Stimulated activated CD4-positive, alpha-beta T cell treated with anti-CD3 and anti-CD28 coated beads, TNF-alpha, amount 100 ng/mL, for 24 hours (primary cell): Measurements from ENCODE around the gene ARHGAP26.

Experiments
- DNase-seq, 3 experiments: peaks; one replicate each; pipeline ENCODE4 v3.0.0-alpha.2; 2020; ENCODE audit warnings: low read depth in 3 of 3

ARHGAP26 gene

DNA sequence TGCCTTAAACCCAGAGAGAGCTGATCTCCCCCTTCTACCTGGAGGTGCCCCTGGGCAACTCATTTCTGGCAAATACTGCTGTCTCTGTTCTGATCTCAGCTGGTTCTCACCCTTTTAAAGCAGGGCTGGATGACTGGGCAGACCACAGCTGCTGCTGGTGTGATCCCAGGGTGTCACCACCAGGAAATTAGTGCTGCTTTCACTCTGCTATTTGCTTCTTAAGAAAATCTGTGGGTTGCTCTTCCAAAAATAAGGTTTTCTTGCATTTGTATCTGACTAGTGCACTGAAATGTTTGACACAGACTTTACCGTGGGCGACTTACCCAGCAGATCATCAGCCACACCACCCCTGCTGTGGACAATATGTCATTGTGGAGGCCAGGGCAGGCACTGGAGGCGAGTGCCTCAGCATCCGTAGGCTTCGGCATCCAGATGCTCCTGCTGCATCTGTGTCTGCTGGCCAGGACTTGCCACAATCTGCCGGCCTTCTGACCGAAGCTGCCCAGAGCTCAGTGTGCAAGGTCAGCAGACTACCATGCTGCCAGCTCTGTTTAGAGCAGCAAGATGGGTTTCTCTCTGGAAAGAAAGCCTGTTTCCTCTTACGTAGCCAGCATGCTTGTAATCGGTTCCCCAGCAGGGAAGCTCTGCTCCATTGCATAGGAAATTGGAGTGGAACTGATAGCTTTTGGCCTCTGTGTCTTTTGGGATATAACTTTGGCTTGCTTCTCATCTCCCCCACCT is 13.6 kb downstream of the ARHGAP26 start:
- DNase-seq = peak in 2 of 3 experiments; percentile 24 to 57

DNA sequence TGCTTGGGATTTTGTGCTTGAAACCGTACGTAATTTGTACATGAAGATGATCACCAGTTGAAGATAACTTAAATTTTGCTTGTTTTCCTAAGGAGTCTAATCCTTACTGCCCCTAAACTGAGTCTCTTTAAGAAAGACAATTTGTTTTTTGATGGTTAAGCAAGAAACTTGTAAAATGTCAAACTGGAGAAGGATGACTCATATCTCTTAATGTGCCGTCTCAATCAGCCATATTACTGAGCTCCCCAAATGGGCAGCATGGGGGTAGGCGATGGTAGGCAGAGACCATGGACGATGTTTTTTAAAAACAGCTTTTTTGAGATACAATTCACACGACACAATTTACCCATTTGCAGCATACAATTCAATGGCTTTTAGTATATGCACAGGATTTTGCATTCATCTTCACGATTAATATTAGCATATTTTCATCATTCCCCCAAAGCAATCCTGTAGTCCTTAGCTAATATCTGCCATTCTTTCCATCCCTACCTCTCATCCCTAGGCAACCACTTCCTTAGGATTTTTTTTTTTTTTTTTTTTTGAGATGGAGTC is 14.3 kb downstream of the ARHGAP26 start:
- no peak for DNase-seq

- DNase-seq = no peak
These were observed 15.0 kb downstream of the ARHGAP26 start for GRCh38 chr5:142785206-142785605.

DNA sequence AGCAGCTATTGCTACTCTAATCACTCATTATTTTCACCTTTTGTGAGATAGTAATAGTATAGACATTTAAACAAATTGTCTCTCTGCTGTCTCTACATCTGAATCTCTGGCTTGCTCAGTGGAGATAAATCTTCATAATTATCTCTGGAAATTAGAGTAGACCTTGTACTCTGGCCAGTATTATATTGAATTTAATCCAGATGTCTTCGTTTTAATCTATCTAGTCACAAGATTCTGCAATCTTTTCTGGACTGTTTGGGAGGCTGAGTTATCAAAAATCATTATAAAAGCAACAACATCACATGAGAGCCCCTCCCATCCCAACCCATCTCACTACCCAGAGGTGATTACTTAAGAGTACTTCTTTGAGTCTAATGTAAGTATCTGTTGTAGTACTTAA is 19.0 kb downstream of the ARHGAP26 start:
- no peak for DNase-seq

- no peak for DNase-seq
These were observed 22.1 kb downstream of the ARHGAP26 start for GRCh38 chr5:142792012-142792864.

DNA sequence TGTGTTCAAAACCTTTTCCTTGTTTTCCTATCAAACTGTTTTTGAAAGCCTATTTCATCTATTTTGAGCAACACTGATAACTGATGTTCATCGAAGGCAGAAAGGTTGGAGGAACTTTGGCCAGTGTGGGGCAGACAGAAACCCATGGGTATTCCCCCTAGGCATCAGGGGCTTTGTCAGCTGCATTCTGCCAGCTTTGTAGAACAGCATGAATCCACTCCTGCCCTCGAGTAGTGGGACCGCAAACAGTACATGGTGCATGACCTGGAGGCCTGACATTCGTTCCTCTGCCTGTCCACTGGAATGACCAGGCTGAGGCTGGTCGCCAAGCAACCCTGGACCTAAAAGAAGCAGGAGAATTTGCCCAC is 22.7 kb downstream of the ARHGAP26 start:
- DNase-seq = no peak

GRCh38 chr5:142794537-142794936 is 24.4 kb downstream of the ARHGAP26 start:
- DNase-seq = no peak

DNA sequence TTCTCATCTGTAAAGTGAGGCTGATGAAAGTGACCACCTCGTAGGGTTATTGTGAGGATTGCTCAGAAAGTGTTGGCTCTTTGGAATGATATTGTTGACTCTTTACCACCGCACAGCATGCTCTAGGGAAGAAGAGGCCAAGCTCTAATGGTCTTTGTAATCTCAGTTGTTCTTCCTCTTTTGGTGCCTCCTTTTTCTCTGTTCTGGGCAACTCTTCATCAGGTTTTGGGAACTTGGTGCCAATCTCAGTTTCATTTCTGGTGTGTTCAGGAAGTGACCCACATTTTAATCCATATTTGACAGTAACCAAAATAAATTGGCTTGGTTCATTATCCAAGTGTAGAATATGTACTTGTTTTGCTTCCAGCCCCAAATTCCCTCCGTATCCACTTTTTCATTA is 25.1 kb downstream of the ARHGAP26 start:
- DNase-seq = no peak

DNA sequence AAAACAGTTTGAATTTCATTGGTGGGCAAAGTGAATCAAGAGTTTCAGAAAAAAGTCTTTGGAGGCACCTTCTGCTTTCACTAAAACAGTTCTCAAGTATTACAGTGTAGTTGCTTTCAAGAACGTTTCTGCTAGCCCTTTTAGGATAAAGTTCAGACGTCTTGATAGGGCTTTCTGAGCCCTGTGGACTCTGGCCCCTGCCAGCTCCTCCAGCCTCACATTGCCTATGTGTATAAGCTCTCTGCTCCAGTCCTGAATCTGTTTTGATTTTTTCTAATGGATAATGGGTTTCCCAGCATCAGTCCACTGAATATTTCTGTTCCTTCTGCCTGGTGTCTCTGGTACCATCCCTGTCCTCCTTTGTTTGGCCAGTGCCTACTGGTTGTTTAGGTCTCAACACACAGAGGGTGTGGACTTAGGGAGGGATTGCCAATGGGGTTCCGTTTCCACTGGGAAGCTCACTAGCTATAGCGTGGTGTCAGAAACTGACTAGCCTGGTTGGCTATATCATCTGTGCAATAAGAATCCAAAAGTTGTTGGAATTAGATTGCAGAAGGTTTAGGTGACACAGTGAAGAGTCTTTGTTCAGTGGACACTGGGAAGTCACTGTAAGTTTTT is 26.4 kb downstream of the ARHGAP26 start:
- DNase-seq = no peak

- DNase-seq = no peak
These were observed 27.2 kb downstream of the ARHGAP26 start for GRCh38 chr5:142797420-142797819.

- no peak for DNase-seq
These were observed 28.1 kb downstream of the ARHGAP26 start for GRCh38 chr5:142798099-142798770.

DNA sequence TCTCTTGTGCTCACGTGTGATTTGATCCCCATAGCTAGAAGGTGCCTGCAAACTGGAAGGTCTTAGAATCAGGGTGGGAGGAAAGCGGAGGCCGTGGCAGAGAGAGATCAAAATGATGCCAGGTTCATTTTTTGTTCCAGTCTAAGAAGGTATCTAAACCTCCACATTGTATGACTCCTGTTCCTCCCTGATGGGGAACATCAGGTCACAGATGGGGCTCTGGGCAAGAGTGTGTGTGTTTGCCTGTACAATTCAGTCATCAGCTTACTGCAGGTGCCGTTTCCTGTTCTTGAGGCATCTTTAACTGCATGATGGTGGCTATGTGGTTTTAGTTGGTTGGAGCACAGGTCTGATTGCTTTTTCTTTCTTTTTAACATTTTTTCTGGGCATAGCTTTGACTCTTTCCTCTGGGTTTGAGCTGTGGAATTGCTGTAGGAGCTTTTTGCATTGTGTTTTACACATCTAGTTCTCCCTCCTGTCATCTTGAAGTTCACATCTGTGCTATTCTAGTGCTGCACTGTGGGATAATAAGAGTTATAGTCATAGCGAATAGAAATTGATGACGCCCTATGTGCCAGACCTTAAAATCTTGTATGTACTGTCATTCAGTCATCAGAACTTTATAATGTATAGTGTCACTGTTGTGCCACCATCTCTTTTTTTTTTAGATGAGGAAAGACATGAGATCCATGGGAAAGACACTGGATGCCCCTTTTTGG is 30.8 kb downstream of the ARHGAP26 start:
- peak in 1 of 3 experiments; percentile 32 for DNase-seq

- DNase-seq = no peak
These were observed 31.3 kb downstream of the ARHGAP26 start for GRCh38 chr5:142801495-142801871.

GRCh38 chr5:142803428-142804125 is 33.4 kb downstream of the ARHGAP26 start:
- no peak for DNase-seq

- DNase-seq = no peak
These were observed 35.2 kb downstream of the ARHGAP26 start for GRCh38 chr5:142805339-142805738.

GRCh38 chr5:142806841-142807267 is 36.7 kb downstream of the ARHGAP26 start:
- DNase-seq = no peak

GRCh38 chr5:142807372-142807911 is 37.3 kb downstream of the ARHGAP26 start:
- no peak for DNase-seq

- no peak for DNase-seq
These were observed 38.9 kb downstream of the ARHGAP26 start for GRCh38 chr5:142808878-142809598.

- no peak for DNase-seq
These were observed 39.9 kb downstream of the ARHGAP26 start for GRCh38 chr5:142810081-142810480.
